ENCODE measurements around the gene SMC1B. TPM values are rescaled to one million over a fixed set of nuclear protein-coding genes. Genes with fewer than 3 reads are reported as not detected.
"Not testable (repeated sequence)": the region's sequence is repeated elsewhere in the genome, so short reads cannot be mapped to it uniquely, and the experiment has no call there.

SMC1B gene
- total RNA-seq, 2 experiments from 2014 or later, result not detected

DNA sequence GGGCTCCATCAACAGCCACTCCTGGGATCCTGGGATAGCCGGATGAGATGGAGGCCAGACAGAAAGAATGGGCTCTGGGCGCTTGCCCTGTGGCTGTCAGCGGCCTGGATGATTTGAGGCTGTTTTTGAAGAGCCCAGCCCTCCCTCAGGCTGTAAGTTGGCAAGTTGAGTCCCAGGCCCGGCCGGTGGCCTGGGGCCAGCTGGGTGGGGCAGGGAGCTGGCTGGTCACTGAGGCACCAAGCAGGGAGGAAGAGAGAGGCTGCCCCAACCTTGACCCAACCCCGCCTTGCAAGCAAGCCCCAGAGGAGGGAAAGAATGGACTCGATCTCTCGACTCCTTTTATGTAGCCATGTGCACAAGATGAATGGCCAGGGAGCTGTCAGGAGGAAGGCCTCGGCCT is 35.0 kb upstream of the SMC1B start:
- TF ChIP-seq, protein P1, sequence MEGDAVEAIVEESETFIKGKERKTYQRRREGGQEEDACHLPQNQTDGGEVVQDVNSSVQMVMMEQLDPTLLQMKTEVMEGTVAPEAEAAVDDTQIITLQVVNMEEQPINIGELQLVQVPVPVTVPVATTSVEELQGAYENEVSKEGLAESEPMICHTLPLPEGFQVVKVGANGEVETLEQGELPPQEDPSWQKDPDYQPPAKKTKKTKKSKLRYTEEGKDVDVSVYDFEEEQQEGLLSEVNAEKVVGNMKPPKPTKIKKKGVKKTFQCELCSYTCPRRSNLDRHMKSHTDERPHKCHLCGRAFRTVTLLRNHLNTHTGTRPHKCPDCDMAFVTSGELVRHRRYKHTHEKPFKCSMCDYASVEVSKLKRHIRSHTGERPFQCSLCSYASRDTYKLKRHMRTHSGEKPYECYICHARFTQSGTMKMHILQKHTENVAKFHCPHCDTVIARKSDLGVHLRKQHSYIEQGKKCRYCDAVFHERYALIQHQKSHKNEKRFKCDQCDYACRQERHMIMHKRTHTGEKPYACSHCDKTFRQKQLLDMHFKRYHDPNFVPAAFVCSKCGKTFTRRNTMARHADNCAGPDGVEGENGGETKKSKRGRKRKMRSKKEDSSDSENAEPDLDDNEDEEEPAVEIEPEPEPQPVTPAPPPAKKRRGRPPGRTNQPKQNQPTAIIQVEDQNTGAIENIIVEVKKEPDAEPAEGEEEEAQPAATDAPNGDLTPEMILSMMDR (IDR thresholded peaks at IDR 0.05), result no peak
- Histone ChIP-seq H3K36me3 (ENCODE audit: insufficient read depth, low read length) (no peaks in the 10 kb centered on the region), H3K9me3 (ENCODE audit: control insufficient read depth in 1 of 2, insufficient read depth in 1 of 2, low read length in 2 of 2) (no peaks in the 10 kb centered on the region), H3K27me3 (ENCODE audit: control insufficient read depth in 1 of 2, insufficient read depth in 2 of 2, low read length in 2 of 2) (peaks cover 0 to 2% of the 10 kb centered on the region in 2 experiments), H3K27ac (ENCODE audit: low read depth in 1 of 2, low read length in 2 of 2) (no peak overlapping the region), H3K4me3 (ENCODE audit: low read length) (no peak overlapping the region), H3K4me1 (ENCODE audit: insufficient read depth, low read length) (no peaks in the 10 kb centered on the region)
- H3K27me3 Mint-ChIP-seq, result no peaks in the 10 kb centered on the region
- ATAC-seq (ENCODE audit: poor library complexity) (no peak), DNase-seq (no peak)
- H3K4me1 Mint-ChIP-seq (ENCODE audit: low read depth), result no peaks in the 10 kb centered on the region
- intact Hi-C loops (cut with DNase I, micrococcal nuclease), result no loop called here
- POLR2A ChIA-PET, result no interaction called here
- H3K36me3 Mint-ChIP-seq (ENCODE audit: low read depth), result no peaks in the 10 kb centered on the region
- H3K4me3 Mint-ChIP-seq, result no peak overlapping the region
- CTCF ChIA-PET, result no interaction called here
- no peak overlapping the region for H3K27ac Mint-ChIP-seq
- no peaks in the 10 kb centered on the region for H3K9me3 Mint-ChIP-seq

DNA sequence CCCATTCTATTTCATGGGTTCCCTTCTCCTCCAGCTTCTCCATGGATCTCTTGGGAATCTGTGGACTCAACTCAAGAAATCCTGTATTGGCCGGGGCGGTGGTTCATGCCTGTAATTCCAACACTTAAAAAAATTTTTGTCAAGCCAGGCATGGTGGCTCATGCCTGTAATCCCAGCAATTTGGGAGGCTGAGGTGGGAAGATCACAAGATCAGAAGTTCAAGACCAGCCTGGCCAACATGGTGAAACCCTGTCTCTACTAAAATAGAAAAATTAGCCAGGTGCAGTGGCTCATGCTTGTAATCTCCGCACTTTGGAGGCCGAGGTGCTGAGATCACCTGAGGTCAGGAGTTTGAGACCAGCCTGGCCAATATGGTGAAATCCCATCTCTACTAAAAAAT is 34.2 kb upstream of the SMC1B start:
- H3K4me1 ChIP-seq (ENCODE audit: insufficient read depth, low read length); H3K4me1 Mint-ChIP-seq (ENCODE audit: low read depth); H3K36me3 ChIP-seq (ENCODE audit: insufficient read depth, low read length); DNase-seq; H3K27ac Mint-ChIP-seq; ATAC-seq (ENCODE audit: poor library complexity); H3K9me3 Mint-ChIP-seq; H3K27me3 ChIP-seq (ENCODE audit: control insufficient read depth in 1 of 2, insufficient read depth in 2 of 2, low read length in 2 of 2); H3K27ac ChIP-seq (ENCODE audit: low read depth in 1 of 2, low read length in 2 of 2); intact Hi-C loops (cut with DNase I, micrococcal nuclease); H3K4me3 Mint-ChIP-seq; POLR2A ChIA-PET; H3K36me3 Mint-ChIP-seq (ENCODE audit: low read depth); CTCF ChIA-PET; H3K9me3 ChIP-seq (ENCODE audit: control insufficient read depth in 1 of 2, insufficient read depth in 1 of 2, low read length in 2 of 2); H3K27me3 Mint-ChIP-seq; H3K4me3 ChIP-seq (ENCODE audit: low read length): not testable (repeated sequence)

DNA sequence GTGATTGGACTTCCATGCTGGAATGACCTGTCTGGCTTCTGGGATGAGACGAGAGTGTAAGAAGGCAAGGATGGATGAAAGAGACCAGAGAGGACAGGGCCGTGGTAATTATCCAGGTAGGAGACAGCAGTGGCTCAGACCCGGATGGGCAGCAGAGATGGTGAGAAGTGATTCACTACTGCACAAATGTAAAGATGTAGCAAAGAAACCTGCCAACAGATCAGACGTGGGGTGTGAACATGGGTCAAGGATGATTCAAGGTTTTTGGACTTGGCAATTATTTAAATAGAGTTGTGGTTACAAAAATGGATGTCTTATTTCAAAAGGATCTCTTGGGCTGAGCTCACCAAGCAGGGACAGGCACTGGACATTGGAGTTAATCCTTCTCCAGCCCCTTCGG is 32.8 kb upstream of the SMC1B start:
- Mint-ChIP-seq H3K4me3 (no peak overlapping the region), H3K27ac (no peak overlapping the region), H3K36me3 (ENCODE audit: low read depth) (no peaks in the 10 kb centered on the region), H3K9me3 (no peaks in the 10 kb centered on the region), H3K27me3 (peaks cover 2% of the 10 kb centered on the region), H3K4me1 (ENCODE audit: low read depth) (peaks cover 2% of the 10 kb centered on the region)
- ChIA-PET CTCF (no interaction called here), POLR2A (no interaction called here)
- ATAC-seq (ENCODE audit: poor library complexity) (no peak), DNase-seq (no peak)
- Histone ChIP-seq H3K4me3 (ENCODE audit: low read length) (no peak overlapping the region), H3K36me3 (ENCODE audit: insufficient read depth, low read length) (no peaks in the 10 kb centered on the region), H3K27ac (ENCODE audit: low read depth in 1 of 2, low read length in 2 of 2) (no peak overlapping the region), H3K27me3 (ENCODE audit: control insufficient read depth in 1 of 2, insufficient read depth in 2 of 2, low read length in 2 of 2) (no peaks in the 10 kb centered on the region), H3K9me3 (ENCODE audit: control insufficient read depth in 1 of 2, insufficient read depth in 1 of 2, low read length in 2 of 2) (no peaks in the 10 kb centered on the region), H3K4me1 (ENCODE audit: insufficient read depth, low read length) (peaks cover 2% of the 10 kb centered on the region)
- TF ChIP-seq, protein P1 (IDR thresholded peaks at IDR 0.05), result no peak
- intact Hi-C loops (cut with DNase I, micrococcal nuclease), result no loop called here

- Mint-ChIP-seq H3K4me3 (no peak overlapping the region), H3K9me3 (no peaks in the 10 kb centered on the region), H3K27me3 (peaks cover 8% of the 10 kb centered on the region), H3K4me1 (ENCODE audit: low read depth) (peaks cover 9% of the 10 kb centered on the region), H3K27ac (no peak overlapping the region), H3K36me3 (ENCODE audit: low read depth) (no peaks in the 10 kb centered on the region)
- intact Hi-C loops (cut with DNase I, micrococcal nuclease), result no loop called here
- DNase-seq (no peak), ATAC-seq (ENCODE audit: poor library complexity) (no peak)
- TF ChIP-seq, protein P1 (IDR thresholded peaks at IDR 0.05), result no peak
- ChIA-PET POLR2A (no interaction called here), CTCF (no interaction called here)
- H3K4me1 ChIP-seq (ENCODE audit: insufficient read depth, low read length), result peaks cover 10% of the 10 kb centered on the region
- H3K4me3 ChIP-seq (ENCODE audit: low read length), result no peak overlapping the region
- no peak overlapping the region for H3K27ac ChIP-seq (ENCODE audit: low read depth in 1 of 2, low read length in 2 of 2)
- H3K27me3 ChIP-seq (ENCODE audit: control insufficient read depth in 1 of 2, insufficient read depth in 2 of 2, low read length in 2 of 2), result no peaks in the 10 kb centered on the region
- no peaks in the 10 kb centered on the region for H3K36me3 ChIP-seq (ENCODE audit: insufficient read depth, low read length)
- no peaks in the 10 kb centered on the region for H3K9me3 ChIP-seq (ENCODE audit: control insufficient read depth in 1 of 2, insufficient read depth in 1 of 2, low read length in 2 of 2)
These were observed 31.8 kb upstream of the SMC1B start for GRCh38 chr22:45445031-45445710.
